ENCODE results near the gene ABCG4. TPM values are rescaled to one million over a fixed set of nuclear protein-coding genes. Genes with fewer than 3 reads are reported as not detected.

Gene ABCG4
- total and polyA plus RNA-seq, 9 of the 15 experiments (the other 6 are each of a cell fraction or from before 2014, with no cell fraction given), result 0.03 to 0.11 (median 0.07) TPM; not detected in 4

DNA sequence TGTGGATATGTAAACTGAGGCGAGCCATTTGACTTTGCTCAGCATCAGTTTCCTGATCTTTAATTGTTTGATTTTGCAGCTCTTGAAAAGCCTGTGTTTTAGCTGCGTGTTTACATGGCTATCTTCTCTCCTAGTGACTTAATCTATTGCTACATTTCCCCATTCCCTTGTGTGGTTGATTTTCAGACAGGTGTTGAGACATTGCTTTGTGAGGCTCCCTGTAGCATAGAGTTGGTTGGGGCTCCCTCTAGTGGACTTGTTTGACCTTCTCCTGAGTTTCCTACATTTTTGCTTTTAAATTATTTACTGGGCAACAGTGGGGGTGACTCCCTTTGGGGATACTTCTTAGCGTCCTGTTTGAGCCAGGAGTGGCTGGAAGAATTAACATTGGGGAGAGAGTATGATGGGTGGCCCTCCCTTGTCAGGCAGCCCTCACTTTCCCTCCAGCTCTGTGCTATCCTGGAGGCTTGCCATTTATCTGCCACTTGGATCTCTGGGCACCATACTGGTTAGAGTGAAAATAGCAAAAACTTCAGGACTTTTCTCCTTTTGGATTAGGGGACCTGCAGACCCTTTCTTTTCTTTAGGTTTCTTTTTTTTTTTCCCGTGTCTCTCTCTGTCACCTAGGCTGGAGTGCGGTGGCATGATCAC is 48.1 kb downstream of the ABCG4 start (continued):
- TF ChIP-seq PURB (CRISPR knock-in tag; IDR thresholded peaks at IDR 0.05; ENCODE audit: low read depth) (no peak), ZNF449 (CRISPR knock-in tag; IDR thresholded peaks at IDR 0.05) (no peak), ZNF707 (CRISPR knock-in tag; conservative IDR thresholded peaks at IDR 0.05) (no peak), SRSF1 (IDR thresholded peaks at IDR 0.05; ENCODE audit: low read depth, low read length) (no peak), ZNF75A (CRISPR knock-in tag; IDR thresholded peaks at IDR 0.05) (no peak), RBM25 (IDR thresholded peaks at IDR 0.05; ENCODE audit: low read depth, low read length, severe bottlenecking) (no peak), USF1 (CRISPR knock-in tag; IDR thresholded peaks at IDR 0.05) (no peak), TCF3 (CRISPR knock-in tag; IDR thresholded peaks at IDR 0.05) (no peak), CCNT2 (IDR thresholded peaks at IDR 0.05; ENCODE audit: borderline replicate concordance, extremely low read depth, insufficient read length, low read depth, low read length) (no peak), DLX4 (CRISPR knock-in tag; IDR thresholded peaks at IDR 0.05) (no peak), ZSCAN29 (IDR thresholded peaks at IDR 0.05) (no peak), SAP30 (IDR thresholded peaks at IDR 0.05; ENCODE audit: borderline replicate concordance, insufficient read depth, low read depth, low read length, poor library complexity, severe bottlenecking) (no peak), CBX2 (IDR thresholded peaks at IDR 0.05; ENCODE audit: insufficient read depth, low read length, poor library complexity, severe bottlenecking) (no peak), ZNF146 (CRISPR knock-in tag; IDR thresholded peaks at IDR 0.05; ENCODE audit: unreplicated experiment) (no peak), CBX5 (IDR thresholded peaks at IDR 0.05; ENCODE audit: borderline replicate concordance, low read depth) (no peak), NR0B1 (IDR thresholded peaks at IDR 0.05; ENCODE audit: partially characterized antibody) (no peak), FOS (IDR thresholded peaks at IDR 0.05; ENCODE audit: extremely low read depth, insufficient read length) (no peak)
- TF ChIP-seq, protein P1, sequence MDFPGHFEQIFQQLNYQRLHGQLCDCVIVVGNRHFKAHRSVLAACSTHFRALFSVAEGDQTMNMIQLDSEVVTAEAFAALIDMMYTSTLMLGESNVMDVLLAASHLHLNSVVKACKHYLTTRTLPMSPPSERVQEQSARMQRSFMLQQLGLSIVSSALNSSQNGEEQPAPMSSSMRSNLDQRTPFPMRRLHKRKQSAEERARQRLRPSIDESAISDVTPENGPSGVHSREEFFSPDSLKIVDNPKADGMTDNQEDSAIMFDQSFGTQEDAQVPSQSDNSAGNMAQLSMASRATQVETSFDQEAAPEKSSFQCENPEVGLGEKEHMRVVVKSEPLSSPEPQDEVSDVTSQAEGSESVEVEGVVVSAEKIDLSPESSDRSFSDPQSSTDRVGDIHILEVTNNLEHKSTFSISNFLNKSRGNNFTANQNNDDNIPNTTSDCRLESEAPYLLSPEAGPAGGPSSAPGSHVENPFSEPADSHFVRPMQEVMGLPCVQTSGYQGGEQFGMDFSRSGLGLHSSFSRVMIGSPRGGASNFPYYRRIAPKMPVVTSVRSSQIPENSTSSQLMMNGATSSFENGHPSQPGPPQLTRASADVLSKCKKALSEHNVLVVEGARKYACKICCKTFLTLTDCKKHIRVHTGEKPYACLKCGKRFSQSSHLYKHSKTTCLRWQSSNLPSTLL (IDR thresholded peaks at IDR 0.05), result no peak
- TF ChIP-seq, protein P2, sequence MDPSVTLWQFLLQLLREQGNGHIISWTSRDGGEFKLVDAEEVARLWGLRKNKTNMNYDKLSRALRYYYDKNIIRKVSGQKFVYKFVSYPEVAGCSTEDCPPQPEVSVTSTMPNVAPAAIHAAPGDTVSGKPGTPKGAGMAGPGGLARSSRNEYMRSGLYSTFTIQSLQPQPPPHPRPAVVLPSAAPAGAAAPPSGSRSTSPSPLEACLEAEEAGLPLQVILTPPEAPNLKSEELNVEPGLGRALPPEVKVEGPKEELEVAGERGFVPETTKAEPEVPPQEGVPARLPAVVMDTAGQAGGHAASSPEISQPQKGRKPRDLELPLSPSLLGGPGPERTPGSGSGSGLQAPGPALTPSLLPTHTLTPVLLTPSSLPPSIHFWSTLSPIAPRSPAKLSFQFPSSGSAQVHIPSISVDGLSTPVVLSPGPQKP (CRISPR knock-in tag; IDR thresholded peaks at IDR 0.05), result no peak
